ENCODE results near the gene CCDC141. TPM values are rescaled to one million over a fixed set of nuclear protein-coding genes. Genes with fewer than 3 reads are reported as not detected.

The CCDC141 gene
- total and polyA plus RNA-seq, 2 donors (not counting 3 experiments of a cell fraction or from before 2014, with no cell fraction given), result not detected

- Histone ChIP-seq H4K20me1 (replicated peaks; ENCODE audit: control insufficient read depth, extremely low read depth, insufficient read depth, low read length) (no peaks in the 10 kb centered on the region), H3K9me3 (replicated peaks; ENCODE audit: control insufficient read depth, insufficient read depth, low read length) (no peaks in the 10 kb centered on the region), H3K27ac (ENCODE audit: insufficient read depth, low read depth, low read length) (no peak overlapping the region), H3K4me2 (ENCODE audit: insufficient read depth, low read length) (no peak overlapping the region), H3K4me3 (replicated peaks in 1 of 3; ENCODE audit: insufficient read depth in 1 of 3, low read depth in 1 of 3, low read length in 3 of 3) (no peak overlapping the region), H2AFZ (ENCODE audit: low read depth, low read length) (no peak overlapping the region), H3K27me3 (ENCODE audit: control insufficient read depth in 2 of 2, insufficient read depth in 2 of 2, low read length in 2 of 2) (no peaks in the 10 kb centered on the region), H3K79me2 (ENCODE audit: control insufficient read depth, insufficient read depth, low read length) (no peaks in the 10 kb centered on the region), H3K4me1 (ENCODE audit: control insufficient read depth, extremely low read depth, insufficient read depth, low read length) (no peaks in the 10 kb centered on the region), H3K9me1 (replicated peaks; ENCODE audit: control insufficient read depth, extremely low read depth, insufficient read depth, low read length) (no peaks in the 10 kb centered on the region), H3K36me3 (ENCODE audit: control insufficient read depth in 2 of 2, extremely low read depth in 1 of 2, insufficient read depth in 2 of 2, low read length in 2 of 2) (no peaks in the 10 kb centered on the region), H3K9ac (replicated peaks; ENCODE audit: extremely low read depth, insufficient read depth, low read length) (no peak overlapping the region)
- dilution Hi-C loops (cut with MboI; ENCODE audit: extremely low pct_ligation_motif_present, low sequenced_read_pairs) (no loop called here), intact Hi-C loops (cut with micrococcal nuclease) (no loop called here)
- CTCF ChIA-PET, result interaction anchor here (1.3 kb wide), 1 partner anchor 18 kb away, joined by 4 read pairs; no protein-coding TSS in a partner anchor
- TF ChIP-seq JUN (IDR thresholded peaks at IDR 0.05; ENCODE audit: borderline replicate concordance, insufficient read depth, insufficient read length, low read depth), result no peak
- no peak for TF ChIP-seq FOS (IDR thresholded peaks at IDR 0.05; ENCODE audit: borderline replicate concordance, insufficient read depth, low read length)
- TF ChIP-seq CTCF (IDR thresholded peaks at IDR 0.05; ENCODE audit: extremely low read depth in 1 of 2, insufficient read depth in 1 of 2, low read depth in 1 of 2, low read length in 2 of 2), result no peak
- TF ChIP-seq EZH2 (IDR thresholded peaks at IDR 0.05; ENCODE audit: borderline replicate concordance, low read depth, low read length, severe bottlenecking), result no peak
- no peak for TF ChIP-seq POLR2A (IDR thresholded peaks at IDR 0.05; ENCODE audit: low read depth, low read length)
- no peak for TF ChIP-seq MYC (IDR thresholded peaks at IDR 0.05; ENCODE audit: low read depth, low read length)
- no peak for TF ChIP-seq MAX (IDR thresholded peaks at IDR 0.05; ENCODE audit: insufficient read depth, insufficient read length)
- BruUV-seq (replicated peaks), result no TSS peak
- FAIRE-seq (no peak), DNase-seq (ENCODE audit: low read depth, low spot score) (no peak)
- POLR2A ChIA-PET, result no interaction called here
Measured at GRCh38 chr2:178997067-178997466, 52.9 kb downstream of the CCDC141 start.

Measured in endothelial cell of umbilical vein (primary cell).